Right lung (tissue), 5 donors: ENCODE measurements around the gene CTNNAL1. TPM values are rescaled to one million over a fixed set of nuclear protein-coding genes. Genes with fewer than 3 reads are reported as not detected.

Experiments used
- polyA plus RNA-seq, 5 donors: library from polyadenylated mRNA; unstranded; fragments of 120-200 nt; gene quantifications; one replicate each; pipeline versions ENCODE4 v1.2.1 to v1.2.3, GENCODE V29; 2013; ENCODE audit warnings: inconsistent platforms in 1 of 5, low replicate concordance in 1 of 5; ENCODE audit not compliant: insufficient read length in 5 of 5, insufficient read depth in 1 of 5

The CTNNAL1 gene
- polyA plus RNA-seq, 5 donors = 74.8 to 94.0 (median 88.1) TPM

Other genes starting within 250 kb of the CTNNAL1 start
- not detected for gene ACTL7B, start 157.5 kb downstream of the CTNNAL1 start, polyA plus RNA-seq
- gene ACTL7A, start 151.2 kb downstream of the CTNNAL1 start, polyA plus RNA-seq = not detected
- gene ELP1, start 79.4 kb downstream of the CTNNAL1 start, polyA plus RNA-seq = 10 to 100 TPM; 40.0 to 49.3 (median 44.6) TPM
- gene ABITRAM, start 79.1 kb downstream of the CTNNAL1 start, polyA plus RNA-seq = 10 to 100 TPM; 28.2 to 37.1 (median 32.7) TPM
- 10 to 100 TPM; 53.6 to 85.4 (median 78.5) TPM for gene TMEM245, start 106.4 kb upstream of the CTNNAL1 start, polyA plus RNA-seq
- 1 to 10 TPM; 1.7 to 6.0 (median 2.9) TPM for gene FRRS1L, start 153.8 kb upstream of the CTNNAL1 start, polyA plus RNA-seq